Muscle of leg (tissue), 11 donors: Measurements from ENCODE around the gene DNAJC17. TPM values are rescaled to one million over a fixed set of nuclear protein-coding genes. Genes with fewer than 3 reads are reported as not detected.

ENCODE experiments used
- DNase-seq: peaks from one replicate; pipeline ENCODE4 v3.0.0; 2013
- H3K27ac ChIP-seq: one replicate; pipeline ENCODE4 v1.5.1; 2013; ENCODE audit warnings: mild to moderate bottlenecking, low read length, control low read depth
- H3K27me3 ChIP-seq: one replicate; pipeline ENCODE4 v1.6.1; 2013; ENCODE audit warnings: low read length; ENCODE audit not compliant: control insufficient read depth, insufficient read depth
- H3K36me3 ChIP-seq: one replicate; pipeline ENCODE4 v1.6.1; 2013; ENCODE audit warnings: low read length; ENCODE audit not compliant: control insufficient read depth, insufficient read depth
- H3K4me1 ChIP-seq: one replicate; pipeline ENCODE4 v1.6.1; 2013; ENCODE audit warnings: low read length; ENCODE audit not compliant: control insufficient read depth, insufficient read depth
- H3K4me3 ChIP-seq: one replicate; pipeline ENCODE4 v1.5.1; 2013; ENCODE audit warnings: low read length, control low read depth
- H3K9me3 ChIP-seq: replicated peaks from 2 replicates; pipeline ENCODE4 v1.6.1; 2013; ENCODE audit warnings: low read depth, low read length; ENCODE audit not compliant: control insufficient read depth
- WGBS: methylation state at CpG from one replicate; pipeline ENCODE4 v1.1.5; 2013; ENCODE audit warnings: missing lambda C conversion rate; ENCODE audit not compliant: insufficient coverage; 5-methylcytosine and 5-hydroxymethylcytosine counted together
- polyA plus RNA-seq, 8 donors: library from polyadenylated mRNA; unstranded; fragments of 120-200 nt; gene quantifications; one replicate each; pipeline versions ENCODE4 v1.2.1 to v1.2.3, GENCODE V29; 2013; ENCODE audit warnings: inconsistent platforms in 1 of 8, low replicate concordance in 1 of 8; ENCODE audit not compliant: insufficient read length in 8 of 8, insufficient read depth in 1 of 8
- total RNA-seq: library from RNA; stranded (reverse); fragments of 120-200 nt; gene quantifications from one replicate; pipeline ENCODE4 v1.2.4, GENCODE V29; 2013

The DNAJC17 gene
- total and polyA plus RNA-seq, 9 donors, result 23.9 to 37.9 (median 30.4) TPM

DNA sequence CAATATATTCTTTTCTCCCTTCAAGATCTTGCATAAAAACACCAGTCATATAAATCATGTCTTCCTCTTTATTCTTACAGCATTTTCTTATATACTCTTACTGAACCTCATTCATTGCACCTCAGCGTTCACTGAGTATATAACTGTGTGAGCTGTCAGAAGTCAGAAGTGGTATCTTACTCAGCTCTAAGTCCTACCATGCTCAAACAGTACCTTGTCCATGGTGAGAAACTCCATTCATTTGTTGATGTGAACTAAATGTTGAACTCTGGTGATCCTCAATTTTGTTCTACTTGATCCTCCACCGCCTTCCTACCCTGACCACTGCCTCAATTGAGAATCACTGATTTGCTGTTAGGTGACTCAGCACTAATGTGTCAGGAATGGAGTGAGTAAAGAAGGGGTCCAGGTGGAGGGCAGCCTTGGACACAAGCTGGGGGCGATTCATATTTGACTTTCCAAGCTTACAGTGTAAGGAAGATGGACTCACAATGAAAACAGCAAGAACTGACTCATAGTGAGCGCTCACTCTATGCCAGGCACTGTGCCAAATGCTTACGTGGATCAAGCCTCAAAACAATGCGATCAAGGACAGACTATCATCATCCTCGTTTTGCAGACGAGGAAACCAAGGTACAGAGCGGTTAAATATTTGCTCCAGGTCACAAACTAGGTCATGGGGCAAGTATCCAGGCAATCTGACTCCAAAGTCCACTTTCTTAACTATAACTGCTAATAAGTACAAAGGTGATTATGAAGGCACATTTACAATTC, 13.9 kb downstream of the DNAJC17 start:
- peaks cover 2% of the 10 kb centered on the region for H3K4me1 ChIP-seq
- no peaks in the 10 kb centered on the region for H3K27me3 ChIP-seq
- no peak overlapping the region for H3K4me3 ChIP-seq
- no peak overlapping the region for H3K27ac ChIP-seq
- no peak for DNase-seq
- H3K9me3 ChIP-seq, result no peaks in the 10 kb centered on the region
- WGBS, result 94% methylated on average over 4 of the region's 9 CpGs
- H3K36me3 ChIP-seq, result peaks cover 18% of the 10 kb centered on the region

GRCh38 chr15:40792394-40792793, 14.9 kb downstream of the DNAJC17 start:
- no peaks in the 10 kb centered on the region for H3K27me3 ChIP-seq
- peaks cover 2% of the 10 kb centered on the region for H3K4me1 ChIP-seq
- WGBS, result 80% methylated on average over 3 of the region's 3 CpGs
- H3K9me3 ChIP-seq, result no peaks in the 10 kb centered on the region
- H3K27ac ChIP-seq, result no peak overlapping the region
- no peak overlapping the region for H3K4me3 ChIP-seq
- no peak for DNase-seq
- peaks cover 18% of the 10 kb centered on the region for H3K36me3 ChIP-seq

GRCh38 chr15:40790718-40791117, 16.6 kb downstream of the DNAJC17 start:
- WGBS, result no CpG with 5 or more reads among the region's 3 CpGs
- H3K4me1 ChIP-seq, result peaks cover 2% of the 10 kb centered on the region
- H3K9me3 ChIP-seq, result no peaks in the 10 kb centered on the region
- H3K36me3 ChIP-seq, result peaks cover 18% of the 10 kb centered on the region
- H3K4me3 ChIP-seq, result no peak overlapping the region
- no peak for DNase-seq
- no peak overlapping the region for H3K27ac ChIP-seq
- no peaks in the 10 kb centered on the region for H3K27me3 ChIP-seq

- H3K4me1 ChIP-seq, result peaks cover 2% of the 10 kb centered on the region
- DNase-seq, result no peak
- 94% methylated on average over 7 of the region's 8 CpGs for WGBS
Measured at GRCh38 chr15:40789999-40790398, 17.3 kb downstream of the DNAJC17 start.

DNA sequence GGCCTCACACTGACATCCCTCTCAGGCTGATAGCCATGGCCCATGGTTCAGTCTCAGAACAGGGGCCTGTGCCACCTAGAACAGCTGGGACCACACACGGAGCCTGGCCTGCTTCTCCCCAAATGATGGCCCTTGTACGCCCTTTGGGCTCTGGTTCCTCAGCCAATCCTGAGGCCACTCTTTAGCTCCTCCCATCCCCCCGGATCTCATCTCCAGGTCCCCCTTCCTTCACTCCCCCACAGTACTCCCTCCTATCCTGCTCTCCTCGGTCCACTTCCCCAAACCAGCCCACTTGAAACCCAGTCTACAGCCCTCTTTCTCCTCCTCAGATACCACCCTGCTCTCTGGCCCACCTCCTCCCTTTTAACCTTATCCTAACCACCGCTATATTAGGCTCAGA, 18.2 kb downstream of the DNAJC17 start:
- no peak overlapping the region for H3K4me3 ChIP-seq
- 62% methylated on average over 5 of the region's 5 CpGs for WGBS
- no peak for DNase-seq
- H3K27me3 ChIP-seq, result no peaks in the 10 kb centered on the region
- peaks cover 21% of the 10 kb centered on the region for H3K36me3 ChIP-seq
- H3K4me1 ChIP-seq, result peaks cover 2% of the 10 kb centered on the region
- H3K27ac ChIP-seq, result no peak overlapping the region
- no peaks in the 10 kb centered on the region for H3K9me3 ChIP-seq

More at GRCh38 chr15:40789999-40790398, 17.3 kb downstream of the DNAJC17 start:
- Histone ChIP-seq H3K27ac (no peak overlapping the region), H3K4me3 (no peak overlapping the region), H3K36me3 (peaks cover 18% of the 10 kb centered on the region), H3K9me3 (no peaks in the 10 kb centered on the region), H3K27me3 (no peaks in the 10 kb centered on the region)

DNA sequence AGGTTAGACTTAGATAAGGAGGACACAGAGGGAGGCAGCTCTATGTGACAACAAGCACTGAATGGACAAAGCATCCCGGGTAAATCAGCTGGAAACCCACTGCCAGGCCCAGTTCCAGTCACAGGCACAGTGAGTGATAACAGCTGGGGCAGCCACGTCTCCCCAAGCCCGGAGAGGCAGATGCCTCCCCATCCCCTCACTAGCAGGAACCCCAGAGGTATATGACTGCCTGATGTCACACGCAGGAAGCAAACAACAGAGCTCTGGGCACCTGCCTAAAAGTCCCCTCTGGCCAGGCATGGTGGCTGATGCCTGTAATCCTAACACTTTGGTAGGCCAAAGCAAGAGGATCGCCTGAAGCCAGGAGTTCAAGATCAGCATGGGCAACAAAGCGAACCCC, 19.3 kb downstream of the DNAJC17 start:
- peaks cover 16% of the 10 kb centered on the region for H3K36me3 ChIP-seq
- H3K9me3 ChIP-seq, result no peaks in the 10 kb centered on the region
- 79% methylated on average over 3 of the region's 6 CpGs for WGBS
- H3K27me3 ChIP-seq, result no peaks in the 10 kb centered on the region
- DNase-seq, result no peak
- H3K4me1 ChIP-seq, result peaks cover 2% of the 10 kb centered on the region
- H3K4me3 ChIP-seq, result no peak overlapping the region
- no peak overlapping the region for H3K27ac ChIP-seq

DNA sequence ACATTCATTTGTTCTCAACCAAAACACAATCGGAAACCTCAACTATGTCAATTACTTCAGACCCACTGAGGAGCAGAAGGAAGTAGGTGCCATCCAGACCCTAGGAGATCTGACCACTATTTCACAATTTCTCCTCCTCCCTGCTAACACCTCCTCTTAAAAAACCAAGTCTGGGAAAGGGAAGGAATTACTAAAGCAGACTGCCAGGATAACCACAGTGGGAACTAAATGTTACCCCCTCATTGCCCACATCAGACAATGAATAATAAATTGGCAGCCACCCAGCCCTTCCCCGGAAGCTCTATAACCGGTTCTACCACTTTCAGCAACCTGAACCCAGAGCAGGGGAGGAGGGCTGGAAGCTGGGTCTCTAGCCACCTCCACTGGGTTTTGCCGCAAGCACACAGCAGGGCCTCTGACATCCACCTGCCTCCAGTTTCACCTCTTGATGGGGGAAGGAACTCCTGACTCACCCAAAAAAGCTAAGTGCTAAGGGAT, 19.9 kb downstream of the DNAJC17 start:
- H3K27ac ChIP-seq, result no peak overlapping the region
- H3K36me3 ChIP-seq, result peaks cover 12% of the 10 kb centered on the region
- H3K4me1 ChIP-seq, result peaks cover 2% of the 10 kb centered on the region
- H3K4me3 ChIP-seq, result no peak overlapping the region
- no CpG with 5 or more reads among the region's 4 CpGs for WGBS
- no peak for DNase-seq
- no peaks in the 10 kb centered on the region for H3K27me3 ChIP-seq
- H3K9me3 ChIP-seq, result no peaks in the 10 kb centered on the region

- Histone ChIP-seq H3K27me3 (no peaks in the 10 kb centered on the region), H3K9me3 (no peaks in the 10 kb centered on the region), H3K27ac (no peak overlapping the region), H3K4me3 (no peak overlapping the region), H3K4me1 (peaks cover 2% of the 10 kb centered on the region), H3K36me3 (peaks cover 8% of the 10 kb centered on the region)
- no peak for DNase-seq
- WGBS, result 86% methylated on average over 1 of the region's 2 CpGs
Measured at GRCh38 chr15:40785814-40786213, 21.5 kb downstream of the DNAJC17 start.

DNA sequence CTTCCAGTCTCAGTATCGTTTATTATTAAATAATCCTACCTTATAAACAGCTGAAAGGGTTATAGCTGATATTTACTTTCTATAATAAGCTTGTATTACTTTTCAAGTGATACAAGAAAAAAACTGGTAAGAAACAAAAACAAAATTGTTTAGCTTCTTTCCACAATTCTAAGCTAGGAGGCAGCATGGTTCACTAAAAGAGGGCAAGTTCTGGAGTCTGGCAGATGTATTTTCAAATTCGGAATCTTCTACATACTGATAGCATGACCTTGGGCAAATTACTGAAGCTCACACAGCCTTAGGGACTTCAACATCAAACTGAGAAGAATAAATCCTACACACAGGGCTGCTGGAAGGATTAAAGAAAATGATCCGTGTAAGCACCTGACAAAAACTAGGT, 22.1 kb downstream of the DNAJC17 start:
- WGBS, result 100% methylated on average over 1 of the region's 3 CpGs

GRCh38 chr15:40782609-40783227, 24.6 kb downstream of the DNAJC17 start:
- H3K27ac ChIP-seq, result no peak overlapping the region
- H3K4me1 ChIP-seq, result no peaks in the 10 kb centered on the region
- H3K36me3 ChIP-seq, result peaks cover 26% of the 10 kb centered on the region
- no peaks in the 10 kb centered on the region for H3K27me3 ChIP-seq
- H3K4me3 ChIP-seq, result no peak overlapping the region
- WGBS, result 64% methylated on average over 4 of the region's 8 CpGs
- no peaks in the 10 kb centered on the region for H3K9me3 ChIP-seq
- DNase-seq, result no peak

More for the DNA sequence above, 22.1 kb downstream of the DNAJC17 start:
- H3K27ac ChIP-seq, result no peak overlapping the region
- H3K27me3 ChIP-seq, result no peaks in the 10 kb centered on the region
- H3K9me3 ChIP-seq, result no peaks in the 10 kb centered on the region
- peaks cover 5% of the 10 kb centered on the region for H3K36me3 ChIP-seq
- H3K4me1 ChIP-seq, result peaks cover 2% of the 10 kb centered on the region
- H3K4me3 ChIP-seq, result no peak overlapping the region
- DNase-seq, result no peak
